GM21576 (cell line): ENCODE results near the gene MRPL58.

Source experiments
- ATAC-seq: cut with Tn5 transposase; IDR thresholded peaks from one replicate; pipeline ENCODE4 v1.9.1; 2021; ENCODE audit warnings: mild to moderate bottlenecking, moderate library complexity; ENCODE audit not compliant: unreplicated experiment

The MRPL58 gene

DNA sequence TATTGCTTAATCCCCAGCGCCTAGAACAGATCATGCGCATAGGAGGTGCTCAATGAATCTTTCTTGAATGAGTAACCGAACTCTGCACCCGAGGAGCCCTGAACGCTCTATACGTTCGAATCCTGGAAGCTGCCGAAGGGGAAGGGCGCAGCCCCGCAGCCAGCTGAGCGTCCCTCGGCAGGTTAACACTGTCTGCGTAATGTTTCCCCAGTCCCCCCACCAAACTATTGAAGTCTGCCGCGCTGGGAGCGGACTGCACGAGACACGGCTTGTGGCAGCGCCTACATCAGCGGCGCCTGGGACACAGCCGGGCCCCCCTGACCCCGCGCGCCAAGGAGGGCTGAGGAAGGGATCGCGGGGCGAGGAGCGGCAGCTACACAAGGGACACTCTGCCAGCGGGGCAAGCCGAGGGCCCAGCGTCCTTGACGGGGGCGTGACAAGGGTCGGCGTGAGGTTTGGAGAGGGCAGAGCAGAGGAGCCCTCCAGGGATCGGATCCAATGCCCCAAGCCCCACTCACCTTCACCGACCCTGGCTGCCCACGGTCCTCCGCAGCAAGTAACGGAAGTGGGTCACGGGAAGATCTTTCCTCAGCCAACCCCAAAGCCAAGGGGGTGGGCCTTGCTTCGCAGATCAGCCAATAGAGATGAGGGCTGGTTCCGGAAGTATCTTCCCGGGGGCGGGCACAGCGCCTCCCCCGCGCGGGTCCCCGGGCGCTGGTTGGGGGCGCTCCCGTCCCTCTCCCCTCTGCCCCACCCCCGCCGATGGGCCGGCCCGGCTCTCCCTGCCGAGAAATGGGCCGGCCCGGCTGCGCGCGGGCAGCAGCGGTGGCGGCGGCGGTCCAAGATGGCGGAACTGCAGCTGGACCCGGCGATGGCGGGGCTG lies 34.2 kb downstream of the MRPL58 start, which contains the start of the genes ATP5PD and KCTD2:
TSS of gene ATP5PD (minus strand) at position 563 of the 883 bp plus-strand sequence. CDS start 4,319 bp downstream, outside the sequence.
TSS of gene KCTD2 (plus strand) at position 819 of the 883 bp plus-strand sequence. CDS start at position 845, 26 bp downstream.
- peak; percentile 94 for ATAC-seq

DNA sequence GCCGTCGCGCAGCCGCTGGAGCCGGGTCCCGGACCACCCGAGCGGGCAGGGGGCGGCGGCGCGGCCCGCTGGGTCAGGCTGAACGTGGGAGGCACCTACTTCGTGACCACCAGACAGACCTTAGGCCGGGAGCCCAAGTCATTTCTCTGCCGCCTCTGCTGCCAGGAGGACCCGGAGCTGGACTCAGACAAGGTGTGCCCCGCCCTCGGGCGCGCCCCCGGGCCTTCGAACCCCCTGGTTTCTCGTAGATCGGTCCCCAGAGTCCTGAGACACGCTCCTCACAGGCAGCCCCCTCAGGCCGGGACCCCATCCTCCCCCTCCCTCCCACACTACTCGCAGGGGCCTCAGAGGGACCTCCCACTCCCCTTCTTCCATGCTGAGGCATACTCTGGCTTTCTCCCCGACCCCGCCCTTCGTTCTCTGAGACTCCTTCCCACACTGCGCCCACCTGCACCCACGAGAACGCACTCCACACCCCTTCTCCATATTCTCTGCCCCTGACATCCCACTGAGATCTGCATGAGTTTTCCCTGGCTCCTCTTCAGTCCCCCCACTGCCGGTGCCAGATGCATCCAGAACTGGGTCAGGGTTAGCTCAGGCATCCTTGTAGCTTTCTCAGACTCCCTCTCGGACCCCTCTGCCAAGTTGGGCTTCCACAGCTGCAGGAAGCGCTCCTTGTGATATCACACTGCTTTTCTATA lies 35.1 kb downstream of the MRPL58 start:
- ATAC-seq, result peak; percentile 8

DNA sequence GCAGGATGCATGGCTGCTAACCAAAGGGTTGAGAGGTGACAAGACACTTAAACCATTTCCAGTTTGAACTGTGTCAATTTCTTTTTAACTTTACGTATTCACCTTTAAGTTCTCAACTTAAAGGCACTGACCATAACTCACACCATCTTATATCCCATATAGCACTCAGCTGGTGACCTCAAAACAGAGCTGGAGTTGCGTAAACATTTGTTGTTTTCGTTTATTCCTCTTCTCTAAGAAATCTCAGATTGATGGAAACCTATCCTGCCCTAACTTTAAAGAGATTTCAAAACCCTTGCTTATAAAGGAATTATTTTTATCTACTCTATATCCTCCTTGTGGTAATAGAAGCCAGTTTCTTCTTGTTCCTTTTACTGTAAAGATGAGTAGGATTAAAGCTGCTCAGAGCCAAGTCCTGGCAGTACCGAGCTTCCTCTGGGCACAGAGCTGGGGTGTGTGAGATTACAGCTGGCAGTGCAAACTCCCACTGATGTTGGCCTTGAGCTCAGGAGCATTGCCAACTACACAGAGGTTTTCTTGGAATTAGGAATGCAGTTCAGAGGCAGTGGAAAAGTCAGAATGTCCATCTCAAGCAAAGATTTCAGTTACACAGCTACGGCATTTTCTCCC lies 35.9 kb downstream of the MRPL58 start:
- ATAC-seq, result no peak

DNA sequence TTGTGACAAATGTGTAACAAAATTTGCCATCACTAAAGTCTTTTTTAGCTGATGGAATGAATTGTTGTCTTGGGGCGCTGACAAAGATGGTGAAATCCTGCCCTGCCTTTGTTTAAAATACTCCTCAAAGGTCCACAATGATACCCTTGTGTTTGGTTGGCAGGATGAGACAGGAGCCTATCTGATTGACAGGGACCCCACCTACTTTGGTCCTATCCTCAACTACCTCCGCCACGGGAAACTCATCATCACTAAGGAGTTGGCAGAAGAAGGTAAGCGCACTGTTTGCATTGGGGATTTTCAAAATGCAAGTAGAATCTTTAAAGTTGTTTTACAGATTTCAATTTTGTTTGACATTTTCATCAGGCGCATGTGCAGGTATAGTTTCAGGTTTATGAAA lies 36.6 kb downstream of the MRPL58 start:
- ATAC-seq, result no peak

- no peak for ATAC-seq
Measured at GRCh38 chr17:75049706-75050105, 37.2 kb downstream of the MRPL58 start.

- no peak for ATAC-seq
Measured at GRCh38 chr17:75051941-75052340, 39.5 kb downstream of the MRPL58 start.

DNA sequence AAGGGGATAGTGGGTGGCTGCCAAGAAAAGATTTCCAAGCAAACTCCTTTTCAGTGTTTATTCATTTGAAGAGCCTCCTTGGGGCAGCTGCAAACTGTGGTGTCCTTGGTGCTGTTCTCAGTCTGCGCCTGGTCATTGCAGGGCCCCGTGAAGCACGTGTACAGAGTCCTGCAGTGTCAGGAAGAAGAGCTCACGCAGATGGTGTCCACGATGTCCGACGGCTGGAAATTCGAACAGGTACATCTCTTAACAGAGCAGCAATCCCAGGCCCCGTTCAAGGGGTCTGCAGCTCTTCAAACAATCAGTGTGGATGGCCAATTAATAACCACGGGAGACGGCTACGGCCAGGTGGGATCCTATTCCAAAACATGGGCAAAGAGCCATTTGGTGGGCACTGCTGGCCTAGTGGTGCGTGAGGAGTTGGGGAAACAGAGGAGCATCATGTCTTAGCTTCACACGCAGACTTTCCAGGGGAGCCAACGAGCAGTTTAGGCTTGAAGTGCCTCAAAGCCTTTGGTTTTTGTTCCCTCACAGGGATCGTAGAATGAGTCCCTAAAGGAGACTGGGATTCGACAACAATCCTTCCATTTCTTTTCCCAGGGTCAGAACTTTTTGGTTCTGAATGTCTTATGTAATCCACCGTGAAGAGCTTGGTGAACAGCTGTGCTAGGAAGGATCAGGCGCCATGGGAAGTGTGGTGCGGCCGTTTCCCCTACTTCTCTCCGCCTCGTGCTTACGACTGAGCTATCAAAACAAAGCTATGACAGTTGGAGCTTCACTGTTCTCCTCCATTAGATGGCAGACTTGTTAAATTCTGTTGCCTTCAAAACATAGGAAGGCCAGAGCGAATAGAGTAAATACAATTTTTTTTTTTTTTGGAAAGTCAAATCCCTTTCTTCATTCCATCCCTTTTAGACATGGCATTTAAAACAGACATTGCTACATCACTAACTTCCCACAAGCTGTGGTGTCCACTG lies 47.2 kb downstream of the MRPL58 start:
- ATAC-seq, result no peak

DNA sequence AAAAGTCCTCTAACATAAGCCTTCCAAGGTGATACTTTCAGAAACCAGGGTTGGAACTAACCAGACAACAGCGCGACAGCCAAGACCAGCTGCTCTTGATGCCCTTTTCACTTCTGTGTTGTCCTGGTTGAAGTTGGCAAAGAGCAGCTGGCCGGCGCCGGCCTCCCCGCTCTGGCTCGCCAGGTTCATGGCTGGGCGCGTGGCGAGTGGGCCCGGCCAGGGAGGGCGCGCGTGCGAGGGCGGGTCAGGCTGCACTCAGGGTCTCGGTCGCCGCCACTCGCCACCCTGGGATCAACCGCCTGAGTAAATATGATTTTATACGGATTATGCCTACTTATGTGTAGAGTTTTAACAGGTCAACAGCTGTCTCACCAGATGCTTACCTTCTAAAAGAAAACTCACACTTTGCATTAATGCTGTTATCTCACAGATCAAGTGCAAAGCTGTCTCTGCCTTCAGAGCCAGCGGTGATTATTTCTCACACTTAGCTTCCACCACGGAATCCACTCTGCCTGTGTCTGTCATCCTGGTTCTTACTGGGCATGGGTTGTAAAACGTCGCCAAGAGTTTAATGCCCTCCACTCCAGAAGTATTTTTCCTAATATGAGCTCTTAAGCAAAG lies 48.1 kb downstream of the MRPL58 start:
- no peak for ATAC-seq

GRCh38 chr17:75061055-75061438 lies 48.6 kb downstream of the MRPL58 start:
- no peak for ATAC-seq

GRCh38 chr17:75061618-75062017 lies 49.1 kb downstream of the MRPL58 start:
- ATAC-seq, result no peak

GRCh38 chr17:75063201-75063600 lies 50.7 kb downstream of the MRPL58 start:
- ATAC-seq, result no peak

- ATAC-seq, result no peak
Measured at GRCh38 chr17:75063626-75064025, 51.2 kb downstream of the MRPL58 start.

- no peak for ATAC-seq
Measured at GRCh38 chr17:75064040-75064439, 51.6 kb downstream of the MRPL58 start.

- no peak for ATAC-seq
Measured at GRCh38 chr17:75064460-75064859, 52.0 kb downstream of the MRPL58 start.

- no peak for ATAC-seq
Measured at GRCh38 chr17:75064867-75065561, 52.5 kb downstream of the MRPL58 start.

DNA sequence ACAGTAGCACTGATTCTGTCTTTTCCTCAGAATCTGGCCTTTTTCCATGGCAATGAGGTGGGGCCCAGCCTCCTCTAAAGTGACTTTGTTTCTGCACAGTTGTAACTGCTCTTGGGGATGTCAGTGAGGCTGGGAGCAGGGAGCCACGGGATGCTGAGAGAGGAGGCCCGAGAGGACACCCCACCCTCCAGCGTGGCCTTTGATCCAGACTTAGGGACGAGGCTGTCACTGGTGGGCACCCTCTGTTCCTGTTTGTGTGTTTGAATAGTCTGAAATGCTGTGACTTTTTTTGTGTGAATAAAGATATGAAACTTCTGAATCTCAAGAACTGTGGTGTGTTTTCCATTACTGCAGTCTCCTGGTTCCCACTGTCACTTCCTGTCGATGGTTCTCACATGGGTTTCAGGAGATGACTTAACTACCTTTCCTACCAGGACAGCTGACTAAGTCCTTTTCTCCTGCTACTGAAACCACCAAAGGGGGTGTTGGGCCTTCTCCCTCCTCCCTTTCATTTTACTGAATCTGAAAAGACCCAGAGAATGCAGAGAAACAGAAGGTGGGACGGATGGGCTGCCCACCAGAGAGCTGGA lies 53.2 kb downstream of the MRPL58 start:
- no peak for ATAC-seq

- no peak for ATAC-seq
Measured at GRCh38 chr17:75067856-75068255, 55.4 kb downstream of the MRPL58 start.

- no peak for ATAC-seq
Measured at GRCh38 chr17:75068750-75069149, 56.3 kb downstream of the MRPL58 start.

GRCh38 chr17:75069783-75070182 lies 57.3 kb downstream of the MRPL58 start:
- no peak for ATAC-seq
